ENCODE data around the gene DMKN.

GRCh38 chr19:35533201-35533821 lies 19.9 kb upstream of the DMKN start, which contains the start of gene GAPDHS:
- TF ChIP-seq ZNF274 (IDR thresholded peaks at IDR 0.05; ENCODE audit: low read depth, low read length) = no peak
- TF ChIP-seq YY1 (IDR thresholded peaks at IDR 0.05; ENCODE audit: insufficient read depth, insufficient read length) = no peak
